ENCODE results near the gene OR8A1.

Gene OR8A1

DNA sequence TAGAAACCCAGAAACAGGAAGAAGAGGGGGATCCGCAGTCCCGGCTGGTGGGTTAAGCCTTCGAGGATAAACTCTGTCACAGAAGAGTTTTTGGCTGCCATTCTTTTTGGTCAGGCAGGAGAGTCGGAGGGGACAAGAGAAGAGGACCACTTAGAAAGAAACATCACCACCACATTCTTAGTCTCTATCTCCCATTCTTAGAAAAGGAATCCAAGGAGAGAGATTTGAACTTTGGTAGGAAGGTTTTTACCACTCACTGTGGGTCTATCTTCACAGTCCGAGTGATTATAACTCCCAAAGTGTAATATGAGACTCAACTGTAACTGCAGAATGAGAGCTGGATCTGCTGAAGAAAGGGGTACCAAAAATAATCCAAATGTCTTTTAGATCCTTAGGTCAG is 26.2 kb upstream of the OR8A1 start, which contains the start of gene OR8B12:
Gene OR8B12, minus strand, starts transcription at position 101 of the 400 bp plus-strand sequence. Its CDS starts 0 bp downstream, at position 101.
- no peaks in the 10 kb centered on the region for H3K36me3 ChIP-seq
- H3K27ac ChIP-seq: no peak within 1 kb of the TSS; a peak in 2 of 22 replicates
- TF ChIP-seq Cebpa-rat (IDR thresholded peaks at IDR 0.05): no peak
- H3K27me3 ChIP-seq: no peaks in the 10 kb centered on the region
- peaks cover 0 to 28% (median 8%) of the 10 kb centered on the region in 10 experiments; a peak in 10 of 20 replicates for H3K4me1 ChIP-seq
- H3K4me3 ChIP-seq: no peak within 1 kb of the TSS
- peak within 1 kb of the TSS in 7 of 11 experiments; percentile 7 to 39 (median 17); a peak in 8 of 22 replicates for H3K4me2 ChIP-seq
- H3K9me3 ChIP-seq (replicated peaks in 1 of 11): no peaks in the 10 kb centered on the region
- no peaks in the 10 kb centered on the region for H4K20me1 ChIP-seq
- H3K9ac ChIP-seq: no peak within 1 kb of the TSS

DNA sequence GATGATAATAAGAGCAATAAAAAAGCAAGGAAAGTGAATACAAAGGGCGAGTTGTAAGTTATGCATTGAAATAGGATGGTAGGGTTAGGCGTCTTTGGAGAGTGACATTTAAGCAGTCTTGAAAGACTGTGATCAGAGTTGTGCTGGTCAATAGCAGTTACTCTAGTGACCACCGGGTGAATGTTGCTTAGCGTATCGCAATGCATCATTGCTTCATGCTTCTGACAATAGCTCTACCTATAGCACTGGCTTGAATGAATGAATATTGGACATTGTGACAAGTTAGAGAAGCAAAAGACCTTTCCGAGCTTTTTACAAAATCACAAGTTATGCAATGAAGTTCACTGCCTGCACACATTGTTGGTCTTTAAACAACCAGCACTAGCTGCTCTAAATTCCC is 18.6 kb upstream of the OR8A1 start:
- no peak overlapping the region for H3K27ac ChIP-seq
- H3K9me3 ChIP-seq (replicated peaks in 1 of 11): no peaks in the 10 kb centered on the region
- no peaks in the 10 kb centered on the region for H3K27me3 ChIP-seq
- no peak overlapping the region for H3K4me3 ChIP-seq
- H3K4me1 ChIP-seq: no peaks in the 10 kb centered on the region
- no peak for TF ChIP-seq Cebpa-rat (IDR thresholded peaks at IDR 0.05)
- H4K20me1 ChIP-seq: no peaks in the 10 kb centered on the region
- H3K4me2 ChIP-seq: no peak overlapping the region
- no peaks in the 10 kb centered on the region for H3K36me3 ChIP-seq
- H3K9ac ChIP-seq: no peak overlapping the region

DNA sequence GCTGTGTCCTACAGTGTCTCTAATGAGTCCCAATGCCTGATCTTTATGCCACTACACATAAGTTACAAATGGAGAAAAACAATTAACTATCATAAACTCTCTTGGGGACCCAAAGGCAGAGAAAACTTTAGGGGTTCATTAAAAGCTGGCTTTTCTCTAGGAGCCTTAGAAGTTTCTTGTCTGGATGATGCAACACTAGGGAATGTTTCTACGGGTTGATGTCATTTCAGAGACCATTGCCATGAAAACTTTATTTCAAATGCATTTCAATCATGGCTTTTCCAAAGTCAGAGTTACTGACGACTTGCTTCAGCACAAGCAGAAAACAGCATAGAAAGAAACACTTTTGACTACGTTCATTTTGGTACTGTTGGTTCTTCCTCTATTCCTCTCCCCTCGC is 17.8 kb upstream of the OR8A1 start:
- Histone ChIP-seq H3K9me3 (replicated peaks in 1 of 11) (no peaks in the 10 kb centered on the region), H3K27ac (no peak overlapping the region), H3K4me1 (peaks cover 0 to 3% (median 0%) of the 10 kb centered on the region in 10 experiments; a peak in 1 of 20 replicates), H4K20me1 (no peaks in the 10 kb centered on the region), H3K36me3 (no peaks in the 10 kb centered on the region), H3K4me3 (no peak overlapping the region), H3K4me2 (no peak overlapping the region), H3K9ac (no peak overlapping the region), H3K27me3 (no peaks in the 10 kb centered on the region)
- no peak; a peak in 1 of 22 replicates for TF ChIP-seq Cebpa-rat (IDR thresholded peaks at IDR 0.05)

DNA sequence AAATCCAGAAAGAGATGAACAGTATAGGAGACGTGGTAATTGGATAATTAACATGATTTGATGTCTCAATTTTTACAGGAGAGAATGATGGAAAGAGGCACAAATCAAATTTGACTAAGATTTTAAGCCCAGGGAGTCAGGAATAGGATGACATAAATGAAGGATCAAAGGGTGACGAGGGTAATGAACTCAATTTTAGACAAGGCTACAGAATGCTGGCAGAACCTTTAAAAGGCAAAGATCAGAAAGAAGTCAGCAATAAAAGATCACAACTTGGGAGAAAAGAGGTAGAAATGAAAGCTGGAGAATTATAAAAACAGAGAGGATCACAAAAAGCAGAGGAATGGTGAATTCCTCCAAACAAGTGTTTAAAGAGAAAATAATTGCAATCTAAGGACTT is 13.0 kb upstream of the OR8A1 start:
- Histone ChIP-seq H3K9me3 (replicated peaks in 1 of 11) (no peaks in the 10 kb centered on the region), H3K9ac (no peak overlapping the region), H3K4me3 (no peak overlapping the region), H4K20me1 (no peaks in the 10 kb centered on the region), H3K27me3 (no peaks in the 10 kb centered on the region), H3K36me3 (no peaks in the 10 kb centered on the region), H3K4me2 (no peak overlapping the region), H3K27ac (no peak overlapping the region), H3K4me1 (peaks cover 0 to 4% (median 0%) of the 10 kb centered on the region in 10 experiments; a peak in 1 of 20 replicates)
- no peak for TF ChIP-seq Cebpa-rat (IDR thresholded peaks at IDR 0.05)

DNA sequence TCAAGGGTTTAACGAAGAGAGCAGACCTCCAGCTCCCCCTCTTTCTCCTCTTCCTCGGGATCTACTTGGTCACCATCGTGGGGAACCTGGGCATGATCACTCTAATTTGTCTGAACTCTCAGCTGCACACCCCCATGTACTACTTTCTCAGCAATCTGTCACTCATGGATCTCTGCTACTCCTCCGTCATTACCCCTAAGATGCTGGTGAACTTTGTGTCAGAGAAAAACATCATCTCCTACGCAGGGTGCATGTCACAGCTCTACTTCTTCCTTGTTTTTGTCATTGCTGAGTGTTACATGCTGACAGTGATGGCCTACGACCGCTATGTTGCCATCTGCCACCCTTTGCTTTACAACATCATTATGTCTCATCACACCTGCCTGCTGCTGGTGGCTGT is 363 bp downstream of the OR8A1 start:
- Histone ChIP-seq H3K4me1 (no peaks in the 10 kb centered on the region), H3K4me3 (no peak overlapping the region), H4K20me1 (no peaks in the 10 kb centered on the region), H3K4me2 (no peak overlapping the region), H3K27ac (no peak overlapping the region), H3K36me3 (no peaks in the 10 kb centered on the region), H3K27me3 (no peaks in the 10 kb centered on the region), H3K9ac (no peak overlapping the region), H3K9me3 (replicated peaks in 1 of 11) (no peaks in the 10 kb centered on the region)
- TF ChIP-seq Cebpa-rat (IDR thresholded peaks at IDR 0.05): no peak

DNA sequence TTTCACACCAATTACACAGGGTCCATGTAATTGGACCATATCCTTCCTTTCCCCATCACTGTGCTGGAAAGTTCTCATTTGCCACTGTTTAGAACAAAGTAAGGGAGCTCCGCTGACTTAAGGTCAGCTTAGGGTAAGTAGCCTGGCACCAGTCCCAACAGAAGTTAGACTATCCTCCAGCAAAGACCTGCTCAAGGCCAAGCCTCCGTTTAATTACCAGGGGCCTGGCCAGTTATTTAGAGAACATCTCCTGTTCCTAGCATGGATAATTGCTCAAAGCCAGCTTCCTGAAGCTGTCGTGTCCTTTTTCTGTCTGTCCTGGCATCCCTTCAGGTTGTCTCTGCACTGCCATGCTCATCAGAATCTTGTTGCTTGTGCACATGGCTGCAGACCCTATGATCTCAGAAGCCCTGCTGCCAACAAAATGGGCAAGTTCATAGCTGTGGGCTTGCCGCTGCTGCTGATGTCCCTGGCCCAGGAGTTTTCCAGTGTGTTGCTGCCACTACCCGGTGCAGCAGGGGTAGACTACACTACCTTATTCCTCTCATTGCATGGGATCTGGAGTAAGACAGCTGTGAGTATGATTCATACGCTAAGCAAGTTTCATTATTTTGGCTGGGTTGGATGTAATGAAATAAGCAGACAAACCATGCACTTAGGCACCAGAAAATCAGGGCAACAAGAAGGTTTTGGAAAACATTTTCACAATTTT is 8.1 kb downstream of the OR8A1 start:
- Histone ChIP-seq H3K36me3 (no peaks in the 10 kb centered on the region), H3K27me3 (no peaks in the 10 kb centered on the region), H3K4me2 (no peak overlapping the region), H3K9ac (no peak overlapping the region), H3K4me3 (no peak overlapping the region), H3K27ac (no peak overlapping the region), H3K9me3 (replicated peaks in 1 of 11) (no peaks in the 10 kb centered on the region), H3K4me1 (no peaks in the 10 kb centered on the region), H4K20me1 (no peaks in the 10 kb centered on the region)
- no peak for TF ChIP-seq Cebpa-rat (IDR thresholded peaks at IDR 0.05)

DNA sequence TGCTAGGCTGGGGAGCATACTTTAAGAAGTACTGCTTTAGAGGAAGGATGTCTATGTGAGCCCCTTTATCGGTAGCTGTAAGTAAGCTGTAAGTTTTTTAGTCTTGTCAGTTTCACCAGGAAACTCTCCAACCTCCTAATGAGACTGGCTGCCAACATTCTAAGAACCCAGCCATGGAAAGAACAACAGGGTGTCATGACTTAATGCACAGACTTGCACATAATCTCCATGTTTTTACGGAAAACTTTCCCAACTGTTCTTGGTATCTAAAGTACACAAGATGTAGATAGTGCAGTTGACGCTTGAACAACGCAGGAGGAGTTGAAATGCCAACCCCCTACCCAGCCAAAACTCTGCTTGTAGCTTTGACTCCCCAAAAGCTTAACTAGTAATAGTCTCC is 9.0 kb downstream of the OR8A1 start:
- Histone ChIP-seq H3K9ac (no peak overlapping the region), H3K36me3 (no peaks in the 10 kb centered on the region), H3K27me3 (no peaks in the 10 kb centered on the region)

DNA sequence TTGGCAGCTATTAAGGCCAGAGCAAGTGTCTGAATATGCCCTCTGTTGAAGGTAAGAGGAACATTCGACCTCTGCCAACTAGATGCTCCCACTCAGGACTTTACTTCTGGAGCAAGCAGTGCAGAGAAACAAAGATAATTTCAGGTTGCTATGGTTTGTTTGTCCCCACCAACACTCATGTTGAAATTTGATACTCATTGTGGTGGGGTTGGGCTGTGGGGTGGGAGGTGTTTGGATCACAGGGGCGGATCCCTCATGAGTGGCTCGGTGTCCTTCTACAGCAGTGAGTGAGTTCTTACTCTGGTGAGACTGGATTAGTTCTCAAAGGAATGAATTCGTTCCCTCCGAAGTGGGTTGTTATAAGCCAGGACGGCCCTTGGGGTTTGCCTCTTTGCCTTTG is 12.0 kb downstream of the OR8A1 start:
- Histone ChIP-seq H3K4me3 (no peak overlapping the region), H3K27ac (no peak overlapping the region), H3K9me3 (replicated peaks in 1 of 11) (no peaks in the 10 kb centered on the region), H3K9ac (no peak overlapping the region), H4K20me1 (no peaks in the 10 kb centered on the region), H3K27me3 (no peaks in the 10 kb centered on the region), H3K4me1 (no peaks in the 10 kb centered on the region), H3K36me3 (no peaks in the 10 kb centered on the region), H3K4me2 (no peak overlapping the region)
- TF ChIP-seq Cebpa-rat (IDR thresholded peaks at IDR 0.05): no peak

More for the DNA sequence above, 9.0 kb downstream of the OR8A1 start:
- H3K4me2 ChIP-seq: no peak overlapping the region
- H4K20me1 ChIP-seq: no peaks in the 10 kb centered on the region
- no peaks in the 10 kb centered on the region for H3K4me1 ChIP-seq
- no peak for TF ChIP-seq Cebpa-rat (IDR thresholded peaks at IDR 0.05)
- H3K27ac ChIP-seq: no peak overlapping the region
- no peak overlapping the region for H3K4me3 ChIP-seq
- no peaks in the 10 kb centered on the region for H3K9me3 ChIP-seq (replicated peaks in 1 of 11)

DNA sequence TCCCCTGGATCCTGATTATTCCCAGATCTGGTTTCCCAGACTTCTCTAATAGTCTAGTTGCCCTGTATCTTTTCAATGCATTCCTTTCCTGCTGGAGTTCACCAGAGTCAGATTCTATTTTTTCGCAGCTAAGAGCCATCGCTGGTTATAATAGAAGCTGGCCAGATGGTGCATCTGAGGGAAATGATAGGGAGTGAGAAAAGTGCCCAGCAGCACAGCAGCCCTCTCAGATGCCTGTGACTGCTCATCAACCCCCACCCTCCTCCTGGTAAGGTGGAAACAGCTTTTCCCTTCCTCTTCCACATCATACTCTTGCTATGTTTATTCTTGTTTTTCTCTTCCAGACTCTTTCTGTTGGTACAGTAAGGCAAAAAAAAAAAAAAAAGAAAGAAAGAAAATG is 12.8 kb downstream of the OR8A1 start:
- H3K9me3 ChIP-seq (replicated peaks in 1 of 11): no peaks in the 10 kb centered on the region
- H3K36me3 ChIP-seq: no peaks in the 10 kb centered on the region
- no peak overlapping the region for H3K4me3 ChIP-seq
- H3K27ac ChIP-seq: no peak overlapping the region
- H3K4me1 ChIP-seq: no peaks in the 10 kb centered on the region
- no peak overlapping the region for H3K9ac ChIP-seq
- no peaks in the 10 kb centered on the region for H3K27me3 ChIP-seq
- no peak for TF ChIP-seq Cebpa-rat (IDR thresholded peaks at IDR 0.05)
- H3K4me2 ChIP-seq: no peak overlapping the region
- no peaks in the 10 kb centered on the region for H4K20me1 ChIP-seq

DNA sequence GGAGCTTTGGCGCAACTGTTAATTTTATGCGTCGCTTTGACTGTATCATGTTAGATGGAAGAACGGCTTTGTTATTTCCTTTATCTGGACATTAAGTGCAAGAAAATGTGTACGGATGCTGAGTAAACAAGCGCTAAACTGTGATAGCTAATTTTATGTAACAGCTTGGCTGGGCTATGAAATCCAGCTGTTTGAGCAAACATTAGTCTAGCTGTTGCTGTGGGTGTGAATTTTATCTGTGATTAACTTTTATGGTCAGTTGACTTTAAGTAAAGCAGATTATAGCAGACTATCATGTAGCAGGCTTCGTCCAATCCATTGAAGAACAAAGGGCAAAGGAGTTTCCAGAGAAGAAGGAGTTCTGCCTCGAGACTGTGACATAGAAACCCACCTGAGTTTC is 14.0 kb downstream of the OR8A1 start:
- H3K9ac ChIP-seq: no peak overlapping the region
- no peak for TF ChIP-seq Cebpa-rat (IDR thresholded peaks at IDR 0.05)
- H3K4me3 ChIP-seq: no peak overlapping the region
- no peaks in the 10 kb centered on the region for H3K36me3 ChIP-seq
- no peak overlapping the region for H3K27ac ChIP-seq
- no peaks in the 10 kb centered on the region for H3K9me3 ChIP-seq (replicated peaks in 1 of 11)
- no peak overlapping the region for H3K4me2 ChIP-seq
- no peaks in the 10 kb centered on the region for H3K27me3 ChIP-seq
- no peaks in the 10 kb centered on the region for H4K20me1 ChIP-seq
- H3K4me1 ChIP-seq: no peaks in the 10 kb centered on the region

Data from BLaER1 treated with 17β-estradiol and CSF1 and Interleukin-3, amounts not matched to agents 10 nM and 100 nM (cell line).